Measurements from ENCODE around the gene MCF2L2.

MCF2L2 gene

DNA sequence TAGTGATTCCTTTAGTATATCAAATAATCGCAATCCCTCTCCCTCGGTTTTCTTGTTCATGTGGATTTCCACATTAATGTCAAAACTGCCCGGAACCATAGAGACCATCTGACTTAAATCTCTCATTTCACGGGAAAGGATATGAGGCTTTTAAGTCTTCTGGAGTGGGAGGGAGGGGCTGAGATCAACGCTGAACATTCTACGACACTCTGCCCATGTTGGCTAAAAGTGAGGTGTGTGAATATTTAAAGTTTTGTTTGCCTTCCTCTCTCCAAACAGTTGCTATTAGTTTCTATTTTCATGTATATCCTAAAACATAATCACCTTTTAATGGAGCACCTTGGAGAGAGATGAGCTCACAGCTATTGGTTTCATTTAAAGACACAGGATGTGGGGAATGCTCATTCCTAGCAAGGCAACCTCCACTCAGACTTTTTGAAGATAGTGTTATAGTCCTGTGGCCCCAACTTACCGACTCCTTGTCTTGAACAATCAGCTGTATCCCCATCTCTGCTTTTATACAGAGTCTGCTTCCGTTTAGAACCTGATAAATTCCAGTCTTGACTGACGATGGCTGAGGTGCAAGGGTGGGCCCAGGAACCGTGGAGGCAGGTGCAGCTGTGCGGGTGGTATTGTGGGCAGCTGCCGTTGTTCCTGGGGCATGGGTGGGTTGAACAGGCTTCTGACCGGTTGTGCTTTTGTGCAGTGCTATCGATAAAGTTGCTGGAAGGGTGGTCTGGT, 275.0 kb downstream of the MCF2L2 start:
- no peak overlapping the region for H3K27ac ChIP-seq (ENCODE audit: low read length)
- H3K27me3 ChIP-seq (ENCODE audit: control insufficient read depth in 1 of 2, insufficient read depth in 2 of 2, low read length in 2 of 2): peaks cover 0 to 3% of the 10 kb centered on the region in 2 donors
- H3K4me1 ChIP-seq (ENCODE audit: control insufficient read depth, insufficient read depth, low read length): no peaks in the 10 kb centered on the region
- H3K9me3 ChIP-seq (ENCODE audit: control insufficient read depth in 2 of 2, low read length in 2 of 2): no peaks in the 10 kb centered on the region
- H3K36me3 ChIP-seq (ENCODE audit: control insufficient read depth in 2 of 2, insufficient read depth in 2 of 2, low read length in 2 of 2): no peaks in the 10 kb centered on the region
- H3K9ac ChIP-seq (ENCODE audit: low read length in 2 of 2): no peak overlapping the region
- no peak overlapping the region for H3K4me3 ChIP-seq (ENCODE audit: low read length in 2 of 2)

DNA sequence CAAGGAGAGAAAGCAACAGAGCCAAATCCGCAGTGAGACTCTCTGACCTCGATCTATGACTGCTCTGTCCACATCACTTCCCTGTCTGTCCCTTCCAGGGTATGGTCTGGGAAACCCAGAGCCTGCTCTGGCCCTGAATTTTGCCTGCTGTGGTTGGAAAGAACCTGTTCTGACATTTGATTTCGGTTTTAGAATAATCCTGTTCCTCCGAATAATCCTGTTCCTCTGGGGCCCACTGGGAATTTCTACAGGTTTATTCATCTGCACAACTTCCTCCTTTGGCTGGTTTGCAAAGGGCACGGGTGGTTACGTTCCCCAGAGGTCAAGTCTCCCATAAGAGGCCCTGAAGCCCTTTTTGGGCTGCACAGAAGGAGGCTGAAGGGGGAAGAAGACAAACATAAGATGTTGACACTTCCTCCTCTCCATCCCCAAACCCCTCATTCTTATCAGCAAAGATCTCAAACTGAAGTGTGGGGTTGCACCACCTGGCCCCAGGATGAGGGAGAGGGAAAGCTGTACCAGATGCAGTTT, 276.5 kb downstream of the MCF2L2 start:
- H3K36me3 ChIP-seq (ENCODE audit: control insufficient read depth in 2 of 2, insufficient read depth in 2 of 2, low read length in 2 of 2): no peaks in the 10 kb centered on the region
- no peaks in the 10 kb centered on the region for H3K9me3 ChIP-seq (ENCODE audit: control insufficient read depth in 2 of 2, low read length in 2 of 2)
- no peak overlapping the region for H3K4me3 ChIP-seq (ENCODE audit: low read length in 2 of 2)
- H3K27ac ChIP-seq (ENCODE audit: low read length): no peak overlapping the region
- H3K9ac ChIP-seq (ENCODE audit: low read length in 2 of 2): no peak overlapping the region
- H3K27me3 ChIP-seq (ENCODE audit: control insufficient read depth in 1 of 2, insufficient read depth in 2 of 2, low read length in 2 of 2): peaks cover 0 to 3% of the 10 kb centered on the region in 2 donors
- H3K4me1 ChIP-seq (ENCODE audit: control insufficient read depth, insufficient read depth, low read length): no peaks in the 10 kb centered on the region

DNA sequence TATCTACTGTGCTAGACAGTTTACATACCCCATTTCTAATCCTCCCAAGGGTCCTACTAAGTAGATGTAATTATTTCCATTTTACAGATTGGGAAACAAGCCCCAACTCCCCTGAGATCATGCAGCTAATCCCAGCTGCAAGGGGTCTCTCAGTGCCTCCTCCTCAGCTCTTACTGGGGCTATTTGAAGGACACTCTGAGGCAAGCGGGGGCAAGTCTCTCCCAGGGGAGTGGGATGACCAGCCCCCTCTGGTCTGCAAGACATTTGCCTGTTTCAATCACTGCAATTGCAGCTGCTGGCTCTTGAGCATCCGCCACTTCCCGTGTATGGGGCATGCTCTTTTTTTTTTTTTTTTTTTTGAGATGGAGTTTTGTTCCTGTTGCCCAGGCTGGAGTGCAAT, 277.3 kb downstream of the MCF2L2 start:
- H3K9ac ChIP-seq (ENCODE audit: low read length in 2 of 2): no peak overlapping the region
- H3K27me3 ChIP-seq (ENCODE audit: control insufficient read depth in 1 of 2, insufficient read depth in 2 of 2, low read length in 2 of 2): peaks cover 0 to 3% of the 10 kb centered on the region in 2 donors
- no peaks in the 10 kb centered on the region for H3K9me3 ChIP-seq (ENCODE audit: control insufficient read depth in 2 of 2, low read length in 2 of 2)
- no peak overlapping the region for H3K27ac ChIP-seq (ENCODE audit: low read length)
- no peaks in the 10 kb centered on the region for H3K4me1 ChIP-seq (ENCODE audit: control insufficient read depth, insufficient read depth, low read length)
- H3K36me3 ChIP-seq (ENCODE audit: control insufficient read depth in 2 of 2, insufficient read depth in 2 of 2, low read length in 2 of 2): no peaks in the 10 kb centered on the region
- H3K4me3 ChIP-seq (ENCODE audit: low read length in 2 of 2): no peak overlapping the region

DNA sequence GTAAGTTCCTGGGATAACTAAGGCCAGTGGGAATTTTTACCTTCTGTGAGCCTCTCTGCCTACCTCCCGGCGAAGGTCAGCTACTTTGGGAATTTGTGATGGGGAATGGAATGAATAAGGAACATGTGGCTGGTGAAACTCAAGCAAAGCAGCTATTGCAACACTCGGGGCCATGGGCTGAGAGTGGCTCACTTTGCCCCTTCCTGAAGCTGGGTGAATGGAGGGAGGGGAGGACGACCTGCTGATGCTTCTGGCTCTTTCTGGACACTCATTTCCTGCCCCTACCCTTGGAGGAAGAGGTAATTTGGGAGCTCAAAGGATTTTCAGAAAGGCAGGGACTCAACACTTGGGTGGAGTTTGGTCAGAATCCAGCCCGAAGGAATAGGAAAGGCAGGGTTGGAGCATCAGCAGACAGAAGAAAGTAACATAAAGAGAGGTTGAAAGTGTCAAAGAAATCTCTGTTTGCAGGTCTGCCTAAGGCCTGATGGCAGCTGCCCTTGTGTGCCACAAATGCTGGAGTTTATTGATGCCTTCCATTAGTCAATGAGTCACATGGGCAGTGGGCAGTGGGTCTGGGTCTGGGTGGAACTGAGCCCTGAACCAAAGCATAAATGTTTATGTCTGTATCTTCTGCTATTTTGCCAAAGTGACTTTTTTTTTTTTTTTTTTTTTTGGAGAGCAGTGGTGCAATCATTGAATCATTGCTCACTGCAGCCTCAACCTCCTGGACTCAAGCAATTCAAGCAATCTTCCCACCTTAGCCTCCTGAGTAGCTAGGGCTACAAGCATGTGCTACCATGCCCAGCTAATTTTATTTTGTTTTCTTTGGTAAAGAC, 278.3 kb downstream of the MCF2L2 start:
- Histone ChIP-seq H3K27me3 (ENCODE audit: control insufficient read depth in 1 of 2, insufficient read depth in 2 of 2, low read length in 2 of 2) (peaks cover 0 to 3% of the 10 kb centered on the region in 2 donors), H3K27ac (ENCODE audit: low read length) (no peak overlapping the region)

DNA sequence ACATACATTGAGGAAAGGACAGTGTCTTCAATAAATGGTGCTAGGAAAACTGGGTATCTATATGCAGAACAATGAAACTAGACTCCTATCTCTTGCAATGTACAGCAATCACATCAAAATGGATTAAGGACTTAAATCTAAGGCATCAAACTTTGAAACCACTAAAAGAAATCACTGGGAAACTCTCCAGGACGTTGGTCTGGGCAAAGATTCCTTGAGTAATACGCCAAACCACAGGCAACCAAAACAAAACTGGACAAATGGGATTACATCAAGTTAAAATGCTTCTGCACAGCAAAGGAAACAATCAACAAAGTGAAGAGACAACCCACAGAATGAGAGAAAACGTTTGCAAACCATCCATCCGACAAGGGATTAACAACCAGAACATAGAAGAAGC, 280.4 kb downstream of the MCF2L2 start:
- no peaks in the 10 kb centered on the region for H3K4me1 ChIP-seq (ENCODE audit: control insufficient read depth, insufficient read depth, low read length)
- no peak overlapping the region for H3K9ac ChIP-seq (ENCODE audit: low read length in 2 of 2)
- no peak overlapping the region for H3K27ac ChIP-seq (ENCODE audit: low read length)
- H3K4me3 ChIP-seq (ENCODE audit: low read length in 2 of 2): no peak overlapping the region
- H3K36me3 ChIP-seq (ENCODE audit: control insufficient read depth in 2 of 2, insufficient read depth in 2 of 2, low read length in 2 of 2): no peaks in the 10 kb centered on the region
- H3K27me3 ChIP-seq (ENCODE audit: control insufficient read depth in 1 of 2, insufficient read depth in 2 of 2, low read length in 2 of 2): no peaks in the 10 kb centered on the region
- no peaks in the 10 kb centered on the region for H3K9me3 ChIP-seq (ENCODE audit: control insufficient read depth in 2 of 2, low read length in 2 of 2)

More for the DNA sequence above, 278.3 kb downstream of the MCF2L2 start:
- Histone ChIP-seq H3K9ac (ENCODE audit: low read length in 2 of 2) (no peak overlapping the region), H3K9me3 (ENCODE audit: control insufficient read depth in 2 of 2, low read length in 2 of 2) (no peaks in the 10 kb centered on the region), H3K4me1 (ENCODE audit: control insufficient read depth, insufficient read depth, low read length) (no peaks in the 10 kb centered on the region), H3K4me3 (ENCODE audit: low read length in 2 of 2) (no peak overlapping the region), H3K36me3 (ENCODE audit: control insufficient read depth in 2 of 2, insufficient read depth in 2 of 2, low read length in 2 of 2) (no peaks in the 10 kb centered on the region)

DNA sequence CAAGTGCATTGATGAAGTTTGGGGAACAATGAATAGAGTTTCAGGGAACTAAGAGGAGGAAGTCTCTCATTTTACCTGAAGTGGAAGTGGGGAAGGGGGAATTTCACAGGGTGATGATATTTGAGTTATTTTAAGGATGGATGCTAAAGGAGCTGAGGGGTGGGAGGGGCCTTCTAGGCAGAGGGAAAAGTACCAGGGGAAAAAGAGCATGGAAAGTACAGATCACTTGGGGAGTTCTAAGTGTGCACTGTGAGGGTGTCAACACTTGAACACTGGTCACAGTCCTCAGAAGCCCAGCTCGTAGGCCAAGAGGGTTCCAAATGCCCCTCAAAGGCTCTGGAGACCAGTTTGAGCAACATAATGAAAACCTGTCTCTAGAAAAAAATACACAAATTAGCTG, 284.1 kb downstream of the MCF2L2 start:
- H3K36me3 ChIP-seq (ENCODE audit: control insufficient read depth in 2 of 2, insufficient read depth in 2 of 2, low read length in 2 of 2): no peaks in the 10 kb centered on the region
- no peak overlapping the region for H3K27ac ChIP-seq (ENCODE audit: low read length)
- no peak overlapping the region for H3K9ac ChIP-seq (ENCODE audit: low read length in 2 of 2)
- H3K9me3 ChIP-seq (ENCODE audit: control insufficient read depth in 2 of 2, low read length in 2 of 2): no peaks in the 10 kb centered on the region
- H3K4me3 ChIP-seq (ENCODE audit: low read length in 2 of 2): no peak overlapping the region
- H3K27me3 ChIP-seq (ENCODE audit: control insufficient read depth in 1 of 2, insufficient read depth in 2 of 2, low read length in 2 of 2): no peaks in the 10 kb centered on the region
- H3K4me1 ChIP-seq (ENCODE audit: control insufficient read depth, insufficient read depth, low read length): no peaks in the 10 kb centered on the region

DNA sequence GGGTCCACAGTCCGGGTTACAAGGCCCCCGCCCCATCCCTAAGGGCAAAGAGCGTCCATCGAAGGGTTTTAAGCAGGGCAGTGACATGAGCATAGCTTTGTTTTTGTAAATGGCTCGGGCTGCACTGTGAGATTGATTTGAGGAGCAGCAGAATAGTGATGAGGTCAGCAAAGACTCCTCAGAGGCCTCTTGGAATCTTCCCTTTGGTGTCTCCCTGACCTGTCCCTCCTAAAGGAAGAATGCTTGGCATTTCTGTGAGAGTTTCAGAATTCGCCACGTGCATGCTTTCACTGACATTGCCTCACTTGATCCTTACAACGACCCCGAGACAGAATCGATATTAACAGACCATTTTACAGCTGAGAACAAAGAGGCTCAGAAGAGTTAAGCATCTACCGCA, 286.2 kb downstream of the MCF2L2 start:
- H3K36me3 ChIP-seq (ENCODE audit: control insufficient read depth in 2 of 2, insufficient read depth in 2 of 2, low read length in 2 of 2): no peaks in the 10 kb centered on the region
- no peak overlapping the region for H3K9ac ChIP-seq (ENCODE audit: low read length in 2 of 2)
- H3K9me3 ChIP-seq (ENCODE audit: control insufficient read depth in 2 of 2, low read length in 2 of 2): no peaks in the 10 kb centered on the region
- no peaks in the 10 kb centered on the region for H3K27me3 ChIP-seq (ENCODE audit: control insufficient read depth in 1 of 2, insufficient read depth in 2 of 2, low read length in 2 of 2)
- H3K27ac ChIP-seq (ENCODE audit: low read length): no peak overlapping the region
- H3K4me3 ChIP-seq (ENCODE audit: low read length in 2 of 2): no peak overlapping the region
- H3K4me1 ChIP-seq (ENCODE audit: control insufficient read depth, insufficient read depth, low read length): no peaks in the 10 kb centered on the region

DNA sequence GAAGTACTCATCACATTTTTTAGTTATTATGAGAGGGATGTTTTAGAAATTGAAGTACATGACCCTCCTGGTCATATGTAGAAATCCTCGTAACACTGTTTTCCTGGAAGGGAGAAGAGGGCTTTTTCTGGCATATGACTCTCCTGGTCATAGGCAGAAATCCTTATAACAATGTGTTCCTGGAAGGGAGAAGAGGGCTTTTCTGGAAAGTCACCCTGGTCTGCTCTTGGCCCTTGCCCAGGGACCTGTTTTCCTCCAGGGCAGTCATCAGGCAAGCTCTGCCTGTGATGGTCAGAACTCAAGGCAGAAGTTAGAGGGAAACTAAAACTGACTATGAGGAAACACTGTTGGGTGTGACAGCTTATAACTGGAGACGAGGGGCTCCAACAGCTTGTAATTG, 293.6 kb downstream of the MCF2L2 start:
- Histone ChIP-seq H3K9me3 (ENCODE audit: control insufficient read depth in 2 of 2, low read length in 2 of 2) (peaks cover 0 to 1% of the 10 kb centered on the region in 2 donors), H3K27me3 (ENCODE audit: control insufficient read depth in 1 of 2, insufficient read depth in 2 of 2, low read length in 2 of 2) (peaks cover 0 to 9% of the 10 kb centered on the region in 2 donors), H3K36me3 (ENCODE audit: control insufficient read depth in 2 of 2, insufficient read depth in 2 of 2, low read length in 2 of 2) (no peaks in the 10 kb centered on the region), H3K9ac (ENCODE audit: low read length in 2 of 2) (no peak overlapping the region), H3K27ac (ENCODE audit: low read length) (no peak overlapping the region), H3K4me3 (ENCODE audit: low read length in 2 of 2) (no peak overlapping the region), H3K4me1 (ENCODE audit: control insufficient read depth, insufficient read depth, low read length) (no peaks in the 10 kb centered on the region)

DNA sequence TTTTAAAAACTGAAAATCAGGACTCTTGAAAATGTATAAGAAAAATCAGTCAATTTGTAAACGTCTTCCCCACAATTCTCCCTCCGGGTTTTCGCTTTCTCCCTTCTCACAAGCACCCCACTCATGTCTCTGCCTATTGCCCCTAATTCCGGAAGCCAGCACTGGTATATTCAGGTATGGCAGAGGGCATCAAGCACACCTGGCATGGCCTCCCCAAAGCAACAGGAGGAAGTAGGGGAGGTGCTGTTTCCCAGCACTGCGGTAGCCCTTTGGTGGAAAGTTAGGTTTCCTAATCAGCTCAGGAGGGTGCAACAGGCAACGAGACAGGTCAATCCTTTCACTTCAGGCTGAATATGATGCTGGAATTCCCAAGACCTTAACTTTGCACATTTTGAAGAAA, 296.0 kb downstream of the MCF2L2 start:
- peaks cover 0 to 9% of the 10 kb centered on the region in 2 donors for H3K27me3 ChIP-seq (ENCODE audit: control insufficient read depth in 1 of 2, insufficient read depth in 2 of 2, low read length in 2 of 2)
- no peak overlapping the region for H3K4me3 ChIP-seq (ENCODE audit: low read length in 2 of 2)
- no peak overlapping the region for H3K9ac ChIP-seq (ENCODE audit: low read length in 2 of 2)
- H3K27ac ChIP-seq (ENCODE audit: low read length): no peak overlapping the region
- peaks cover 0 to 5% of the 10 kb centered on the region in 2 donors for H3K9me3 ChIP-seq (ENCODE audit: control insufficient read depth in 2 of 2, low read length in 2 of 2)
- H3K36me3 ChIP-seq (ENCODE audit: control insufficient read depth in 2 of 2, insufficient read depth in 2 of 2, low read length in 2 of 2): no peaks in the 10 kb centered on the region
- H3K4me1 ChIP-seq (ENCODE audit: control insufficient read depth, insufficient read depth, low read length): no peaks in the 10 kb centered on the region

DNA sequence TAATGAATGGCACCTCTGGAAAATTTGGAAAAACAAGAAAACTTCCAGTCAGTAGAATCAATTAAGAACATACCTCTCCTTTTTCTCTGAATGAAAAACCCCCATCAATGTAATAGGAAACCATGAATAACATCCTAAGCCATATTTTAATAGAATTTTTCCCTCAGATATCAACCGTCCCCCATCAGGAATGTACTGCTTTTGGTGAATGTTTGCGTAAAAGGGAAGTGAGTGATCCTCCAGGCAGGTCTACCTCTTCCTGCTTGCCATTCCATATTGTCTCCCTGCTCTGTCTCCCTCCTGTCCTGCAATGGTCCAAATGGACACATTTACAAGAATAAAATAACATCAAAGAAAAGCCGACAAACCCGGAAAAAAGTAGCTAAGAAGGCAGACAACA, 296.7 kb downstream of the MCF2L2 start:
- no peak overlapping the region for H3K4me3 ChIP-seq (ENCODE audit: low read length in 2 of 2)
- no peak overlapping the region for H3K27ac ChIP-seq (ENCODE audit: low read length)
- H3K4me1 ChIP-seq (ENCODE audit: control insufficient read depth, insufficient read depth, low read length): no peaks in the 10 kb centered on the region
- H3K27me3 ChIP-seq (ENCODE audit: control insufficient read depth in 1 of 2, insufficient read depth in 2 of 2, low read length in 2 of 2): peaks cover 0 to 8% of the 10 kb centered on the region in 2 donors
- peaks cover 0 to 5% of the 10 kb centered on the region in 2 donors for H3K9me3 ChIP-seq (ENCODE audit: control insufficient read depth in 2 of 2, low read length in 2 of 2)
- H3K36me3 ChIP-seq (ENCODE audit: control insufficient read depth in 2 of 2, insufficient read depth in 2 of 2, low read length in 2 of 2): no peaks in the 10 kb centered on the region
- H3K9ac ChIP-seq (ENCODE audit: low read length in 2 of 2): no peak overlapping the region

Measured in stomach smooth muscle (tissue), 2 donors.